ENCODE results near the gene ANAPC15. TPM values are rescaled to one million over a fixed set of nuclear protein-coding genes. Genes with fewer than 3 reads are reported as not detected.

The ANAPC15 gene
- total RNA-seq, 2 experiments from 2014 or later: 62.9 to 69.5 TPM

- H3K9me3 Mint-ChIP-seq (ENCODE audit: insufficient read depth): no peaks in the 10 kb centered on the region
- H3K4me1 Mint-ChIP-seq (ENCODE audit: low read depth): peaks cover 38% of the 10 kb centered on the region
- H3K36me3 Mint-ChIP-seq (ENCODE audit: low read depth): peaks cover 25% of the 10 kb centered on the region
- no peaks in the 10 kb centered on the region for H3K27me3 Mint-ChIP-seq (ENCODE audit: low read depth)
- ChIA-PET POLR2A (interaction anchor here (5.4 kb wide), 1 partner anchor 8 kb away, joined by 45 read pairs; the partner anchor contains the start of gene ANAPC15), CTCF (interaction anchor here (0.8 kb wide), 1 partner anchor 78 kb away, joined by 3 read pairs; no protein-coding TSS in a partner anchor)
- H3K4me3 Mint-ChIP-seq: peak overlapping the region; percentile 96
- DNase-seq (no peak), ATAC-seq (no peak)
- H3K27ac Mint-ChIP-seq: peak overlapping the region; percentile 87
Measured at GRCh38 chr11:72103754-72104167, 8.7 kb downstream of the ANAPC15 start.

GRCh38 chr11:72102946-72103753, 9.3 kb downstream of the ANAPC15 start, which contains the start of gene LAMTOR1:
LAMTOR1 (minus strand) TSS chr11:72103297; CDS start chr11:72103224, 73 bp downstream.
- peak within 1 kb of the TSS; percentile 87 for H3K27ac Mint-ChIP-seq
- CTCF ChIA-PET: interaction anchor here (0.8 to 4.5 kb wide), 8 partner anchors 10 to 327 kb away, joined by 3 to 48 read pairs (median 3); partner anchors contain the start of gene ANAPC15
- POLR2A ChIA-PET: interaction anchor here (5.4 kb wide), 1 partner anchor 9 kb away, joined by 45 read pairs; the partner anchor contains the start of gene ANAPC15
- ATAC-seq (peak; percentile 95), DNase-seq (peak; percentile 99)
- H3K36me3 Mint-ChIP-seq (ENCODE audit: low read depth): peaks cover 31% of the 10 kb centered on the region
- H3K4me3 Mint-ChIP-seq: peak within 1 kb of the TSS; percentile 96
- H3K4me1 Mint-ChIP-seq (ENCODE audit: low read depth): peaks cover 38% of the 10 kb centered on the region
- no peaks in the 10 kb centered on the region for H3K9me3 Mint-ChIP-seq (ENCODE audit: insufficient read depth)
- no peaks in the 10 kb centered on the region for H3K27me3 Mint-ChIP-seq (ENCODE audit: low read depth)

GRCh38 chr11:72102631-72102945, 9.9 kb downstream of the ANAPC15 start:
- Mint-ChIP-seq H3K4me3 (peak overlapping the region; percentile 96), H3K27me3 (ENCODE audit: low read depth) (no peaks in the 10 kb centered on the region), H3K4me1 (ENCODE audit: low read depth) (peaks cover 38% of the 10 kb centered on the region), H3K27ac (peak overlapping the region; percentile 87), H3K9me3 (ENCODE audit: insufficient read depth) (no peaks in the 10 kb centered on the region), H3K36me3 (ENCODE audit: low read depth) (peaks cover 37% of the 10 kb centered on the region)
- ATAC-seq: no peak
- no peak for DNase-seq
- CTCF ChIA-PET: interaction anchor here (0.9 to 4.5 kb wide), 8 partner anchors 8 to 328 kb away, joined by 3 to 48 read pairs (median 4); partner anchors contain the start of gene ANAPC15
- POLR2A ChIA-PET: interaction anchor here (5.4 kb wide), 1 partner anchor 10 kb away, joined by 45 read pairs; the partner anchor contains the start of gene ANAPC15

GRCh38 chr11:72102162-72102561, 10.3 kb downstream of the ANAPC15 start:
- Mint-ChIP-seq H3K36me3 (ENCODE audit: low read depth) (peaks cover 41% of the 10 kb centered on the region), H3K4me3 (peak overlapping the region; percentile 96), H3K27me3 (ENCODE audit: low read depth) (no peaks in the 10 kb centered on the region), H3K4me1 (ENCODE audit: low read depth) (peaks cover 38% of the 10 kb centered on the region), H3K27ac (peak overlapping the region; percentile 87), H3K9me3 (ENCODE audit: insufficient read depth) (no peaks in the 10 kb centered on the region)
- DNase-seq (no peak), ATAC-seq (no peak)
- ChIA-PET CTCF (interaction anchor here (0.6 to 4.5 kb wide), 9 partner anchors 9 to 328 kb away, joined by 3 to 48 read pairs (median 3); partner anchors contain the start of gene ANAPC15), POLR2A (interaction anchor here (0.9 to 5.4 kb wide), 2 partner anchors 10 to 62 kb away, joined by 3 to 45 read pairs; partner anchors contain the start of gene ANAPC15)

GRCh38 chr11:72100462-72100861, 12.0 kb downstream of the ANAPC15 start:
- POLR2A ChIA-PET: interaction anchor here (1.4 to 5.4 kb wide), 4 partner anchors 10 to 77 kb away, joined by 3 to 45 read pairs (median 9); partner anchors contain the start of genes ANAPC15 and LRRC51
- ATAC-seq (no peak), DNase-seq (no peak)
- H3K4me1 Mint-ChIP-seq (ENCODE audit: low read depth): peaks cover 38% of the 10 kb centered on the region
- H3K4me3 Mint-ChIP-seq: no peak overlapping the region
- no peaks in the 10 kb centered on the region for H3K9me3 Mint-ChIP-seq (ENCODE audit: insufficient read depth)
- no peaks in the 10 kb centered on the region for H3K27me3 Mint-ChIP-seq (ENCODE audit: low read depth)
- CTCF ChIA-PET: interaction anchor here (0.6 to 4.5 kb wide), 8 partner anchors 10 to 334 kb away, joined by 3 to 48 read pairs (median 8); partner anchors contain the start of genes ANAPC15 and CLPB
- peak overlapping the region; percentile 69 for H3K27ac Mint-ChIP-seq
- H3K36me3 Mint-ChIP-seq (ENCODE audit: low read depth): peaks cover 46% of the 10 kb centered on the region

GRCh38 chr11:72100009-72100408, 12.5 kb downstream of the ANAPC15 start:
- Mint-ChIP-seq H3K27ac (peak overlapping the region; percentile 69), H3K36me3 (ENCODE audit: low read depth) (peaks cover 50% of the 10 kb centered on the region), H3K27me3 (ENCODE audit: low read depth) (no peaks in the 10 kb centered on the region), H3K9me3 (ENCODE audit: insufficient read depth) (no peaks in the 10 kb centered on the region), H3K4me1 (ENCODE audit: low read depth) (peaks cover 38% of the 10 kb centered on the region), H3K4me3 (no peak overlapping the region)
- ChIA-PET POLR2A (interaction anchor here (0.6 to 5.4 kb wide), 7 partner anchors 10 to 108 kb away, joined by 3 to 45 read pairs (median 5); partner anchors contain the start of genes ANAPC15 and LRRC51), CTCF (interaction anchor here (1.4 to 4.5 kb wide), 7 partner anchors 9 to 331 kb away, joined by 3 to 48 read pairs (median 9); no protein-coding TSS in a partner anchor)
- no peak for ATAC-seq
- no peak for DNase-seq

- POLR2A ChIA-PET: interaction anchor here (0.8 to 5.4 kb wide), 6 partner anchors 8 to 77 kb away, joined by 3 to 45 read pairs (median 6); partner anchors contain the start of genes ANAPC15 and LRRC51
- no peak for ATAC-seq
- Mint-ChIP-seq H3K4me1 (ENCODE audit: low read depth) (peaks cover 30% of the 10 kb centered on the region), H3K27me3 (ENCODE audit: low read depth) (no peaks in the 10 kb centered on the region), H3K36me3 (ENCODE audit: low read depth) (peaks cover 57% of the 10 kb centered on the region), H3K4me3 (no peak overlapping the region), H3K27ac (no peak overlapping the region), H3K9me3 (ENCODE audit: insufficient read depth) (no peaks in the 10 kb centered on the region)
- CTCF ChIA-PET: interaction anchor here (1.5 to 4.5 kb wide), 5 partner anchors 8 to 122 kb away, joined by 3 to 48 read pairs (median 9); no protein-coding TSS in a partner anchor
- DNase-seq: no peak
Measured at GRCh38 chr11:72098741-72099140, 13.8 kb downstream of the ANAPC15 start.

- H3K36me3 Mint-ChIP-seq (ENCODE audit: low read depth): peaks cover 14% of the 10 kb centered on the region
- no peak overlapping the region for H3K4me3 Mint-ChIP-seq
- ATAC-seq (peak; percentile 87), DNase-seq (peak; percentile 76)
- H3K27ac Mint-ChIP-seq: peak overlapping the region; percentile 43
- H3K27me3 Mint-ChIP-seq (ENCODE audit: low read depth): no peaks in the 10 kb centered on the region
- POLR2A ChIA-PET: interaction anchor here (0.9 to 1.9 kb wide), 4 partner anchors 9 to 21 kb away, joined by 3 to 8 read pairs (median 4); partner anchors contain the start of gene ANAPC15
- peaks cover 3% of the 10 kb centered on the region for H3K4me1 Mint-ChIP-seq (ENCODE audit: low read depth)
- no peaks in the 10 kb centered on the region for H3K9me3 Mint-ChIP-seq (ENCODE audit: insufficient read depth)
- CTCF ChIA-PET: interaction anchor here (0.6 to 8.3 kb wide), 21 partner anchors 9 to 380 kb away, joined by 3 to 163 read pairs (median 6); partner anchors contain the start of genes IL18BP, LAMTOR1, TOMT and XNDC1N
Measured at GRCh38 chr11:72091292-72091691, 21.2 kb downstream of the ANAPC15 start.

GRCh38 chr11:72088076-72088808, 24.3 kb downstream of the ANAPC15 start:
- ATAC-seq (no peak), DNase-seq (no peak)
- Mint-ChIP-seq H3K4me3 (no peak overlapping the region), H3K4me1 (ENCODE audit: low read depth) (peaks cover 10% of the 10 kb centered on the region), H3K27ac (no peak overlapping the region), H3K9me3 (ENCODE audit: insufficient read depth) (no peaks in the 10 kb centered on the region), H3K36me3 (ENCODE audit: low read depth) (peaks cover 9% of the 10 kb centered on the region), H3K27me3 (ENCODE audit: low read depth) (no peaks in the 10 kb centered on the region)
- CTCF ChIA-PET: interaction anchor here (2.5 to 5.4 kb wide), 2 partner anchors 62 to 111 kb away, joined by 7 to 45 read pairs; no protein-coding TSS in a partner anchor
- POLR2A ChIA-PET: interaction anchor here (0.6 kb wide), 1 partner anchor 291 kb away, joined by 3 read pairs; no protein-coding TSS in a partner anchor

GRCh38 chr11:72085621-72086351, 26.7 kb downstream of the ANAPC15 start:
- no peak for ATAC-seq
- DNase-seq: no peak
- Mint-ChIP-seq H3K4me1 (ENCODE audit: low read depth) (peaks cover 24% of the 10 kb centered on the region), H3K27ac (peak overlapping the region; percentile 1), H3K27me3 (ENCODE audit: low read depth) (no peaks in the 10 kb centered on the region), H3K4me3 (no peak overlapping the region), H3K36me3 (ENCODE audit: low read depth) (peaks cover 9% of the 10 kb centered on the region), H3K9me3 (ENCODE audit: insufficient read depth) (no peaks in the 10 kb centered on the region)
- CTCF ChIA-PET: interaction anchor here (0.9 to 5.4 kb wide), 8 partner anchors 9 to 345 kb away, joined by 3 to 45 read pairs (median 8); partner anchors contain the start of gene LAMTOR1
- POLR2A ChIA-PET: interaction anchor here (0.7 to 1.1 kb wide), 3 partner anchors 11 to 27 kb away, joined by 3 to 5 read pairs (median 3); partner anchors contain the start of gene ANAPC15

Data from activated CD8-positive, alpha-beta T cell treated with anti-CD3 and anti-CD28 coated beads, Interleukin-2, amount 10 ng/mL, durations not matched to agents 7 days and 5 days (primary cell).